ENCODE measurements around the gene ADAP1.
"Not testable (repeated sequence)": the region's sequence is repeated elsewhere in the genome, so short reads cannot be mapped to it uniquely, and the experiment has no call there.

The ADAP1 gene, protein sequence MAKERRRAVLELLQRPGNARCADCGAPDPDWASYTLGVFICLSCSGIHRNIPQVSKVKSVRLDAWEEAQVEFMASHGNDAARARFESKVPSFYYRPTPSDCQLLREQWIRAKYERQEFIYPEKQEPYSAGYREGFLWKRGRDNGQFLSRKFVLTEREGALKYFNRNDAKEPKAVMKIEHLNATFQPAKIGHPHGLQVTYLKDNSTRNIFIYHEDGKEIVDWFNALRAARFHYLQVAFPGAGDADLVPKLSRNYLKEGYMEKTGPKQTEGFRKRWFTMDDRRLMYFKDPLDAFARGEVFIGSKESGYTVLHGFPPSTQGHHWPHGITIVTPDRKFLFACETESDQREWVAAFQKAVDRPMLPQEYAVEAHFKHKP

GRCh38 chr7:954330-955238 is at the start of gene ADAP1:
TSS of gene ADAP1 (minus strand) at chr7:954680. CDS start at chr7:954477, 203 bp downstream.
- peak; percentile 51 for DNase-seq (ENCODE audit: low read depth)

DNA sequence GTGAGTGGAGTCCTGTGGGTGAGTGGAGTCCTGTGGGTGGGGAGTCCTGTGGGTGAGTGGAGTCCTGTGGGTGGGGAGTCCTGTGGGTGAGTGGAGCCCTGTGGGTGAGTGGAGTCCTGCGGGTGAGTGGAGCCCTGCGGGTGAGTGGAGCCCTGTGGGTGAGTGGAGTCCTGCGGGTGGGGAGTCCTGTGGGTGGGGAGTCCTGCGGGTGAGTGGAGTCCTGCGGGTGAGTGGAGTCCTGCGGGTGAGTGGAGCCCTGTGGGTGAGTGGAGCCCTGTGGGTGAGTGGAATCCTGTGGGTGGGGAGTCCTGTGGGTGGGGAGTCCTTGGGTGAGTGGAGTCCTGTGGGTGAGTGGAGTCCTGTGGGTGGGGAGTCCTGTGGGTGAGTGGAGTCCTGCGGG is 48.0 kb upstream of the ADAP1 start:
- not testable (repeated sequence) for DNase-seq (ENCODE audit: low read depth)

GRCh38 chr7:1002026-1002425 is 47.5 kb upstream of the ADAP1 start:
- DNase-seq (ENCODE audit: low read depth) = not testable (repeated sequence)

DNA sequence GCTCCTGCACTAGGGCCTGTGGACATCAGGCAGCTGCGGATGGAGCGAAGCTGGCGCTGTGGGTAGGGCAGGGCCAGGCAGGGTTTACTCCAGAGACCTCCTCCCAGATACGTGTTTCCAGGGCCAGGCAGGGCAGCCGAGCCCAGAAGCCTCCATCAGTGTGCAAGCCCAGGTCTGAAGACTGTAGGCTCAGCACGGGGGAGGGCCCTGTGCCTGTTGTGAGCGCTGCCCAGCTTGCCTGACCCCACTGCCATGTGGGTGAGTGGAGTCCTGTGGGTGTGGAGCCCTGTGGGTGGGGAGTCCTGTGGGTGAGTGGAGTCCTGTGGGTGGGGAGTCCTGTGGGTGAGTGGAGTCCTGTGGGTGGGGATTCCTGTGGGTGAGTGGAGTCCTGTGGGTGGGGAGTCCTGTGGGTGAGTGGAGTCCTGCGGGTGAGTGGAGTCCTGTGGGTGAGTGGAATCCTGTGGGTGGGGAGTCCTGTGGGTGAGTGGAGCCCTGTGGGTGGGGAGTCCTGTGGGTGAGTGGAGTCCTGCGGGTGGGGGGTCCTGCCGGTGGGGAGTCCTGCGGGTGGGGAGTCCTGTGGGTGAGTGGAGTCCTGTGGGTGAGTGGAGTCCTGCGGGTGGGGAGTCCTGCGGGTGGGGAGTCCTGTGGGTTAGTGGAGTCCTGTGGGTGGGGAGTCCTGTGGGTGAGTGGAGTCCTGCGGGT is 46.7 kb upstream of the ADAP1 start:
- DNase-seq (ENCODE audit: low read depth) = not testable (repeated sequence)

DNA sequence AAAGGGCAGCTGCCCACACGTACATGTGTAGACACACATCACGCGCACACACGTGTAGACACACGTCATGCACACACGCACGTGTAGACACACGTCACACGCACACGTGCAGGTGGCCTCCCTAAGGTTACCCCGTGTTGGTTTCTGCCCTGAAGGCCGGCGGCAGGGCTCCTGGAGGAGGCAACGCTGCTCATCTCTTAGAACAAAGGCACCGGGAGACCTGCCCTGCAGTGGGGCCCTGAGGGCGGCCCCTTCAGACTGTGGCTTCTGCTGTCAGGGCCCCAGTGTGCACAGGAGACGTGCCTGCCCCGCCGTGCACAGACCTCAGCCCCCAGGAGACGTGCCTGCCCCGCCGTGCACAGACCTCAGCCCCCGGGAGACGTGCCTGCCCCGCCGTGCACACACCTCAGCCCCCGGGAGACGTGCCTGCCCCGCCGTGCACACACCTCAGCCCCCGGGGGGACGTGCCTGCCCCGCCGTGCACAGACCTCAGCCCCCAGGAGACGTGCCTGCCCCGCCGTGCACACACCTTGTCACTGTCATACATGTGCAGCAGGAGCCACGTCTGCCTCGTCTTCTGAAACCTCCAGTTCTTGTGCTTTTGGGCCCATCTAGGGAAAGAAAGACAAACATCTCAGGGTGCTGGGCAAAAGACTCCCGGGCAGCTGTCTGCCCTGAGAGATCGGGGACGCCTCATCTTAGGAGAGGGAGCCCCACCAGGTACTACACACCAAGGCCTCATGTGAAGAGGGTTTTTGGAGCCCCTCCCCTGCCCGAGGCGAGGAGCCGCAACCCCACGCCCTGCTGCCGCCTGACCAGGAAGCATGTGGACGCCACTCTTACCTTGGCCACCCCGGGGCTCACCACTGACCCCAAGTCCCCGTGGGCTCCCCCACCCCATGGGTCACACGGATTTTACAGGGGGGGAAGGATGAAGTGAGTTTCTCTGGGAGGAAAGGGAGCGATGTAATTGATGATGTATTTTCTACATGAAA is 45.8 kb upstream of the ADAP1 start:
- no peak for DNase-seq (ENCODE audit: low read depth)

GRCh38 chr7:999149-999879 is 44.8 kb upstream of the ADAP1 start:
- no peak for DNase-seq (ENCODE audit: low read depth)

DNA sequence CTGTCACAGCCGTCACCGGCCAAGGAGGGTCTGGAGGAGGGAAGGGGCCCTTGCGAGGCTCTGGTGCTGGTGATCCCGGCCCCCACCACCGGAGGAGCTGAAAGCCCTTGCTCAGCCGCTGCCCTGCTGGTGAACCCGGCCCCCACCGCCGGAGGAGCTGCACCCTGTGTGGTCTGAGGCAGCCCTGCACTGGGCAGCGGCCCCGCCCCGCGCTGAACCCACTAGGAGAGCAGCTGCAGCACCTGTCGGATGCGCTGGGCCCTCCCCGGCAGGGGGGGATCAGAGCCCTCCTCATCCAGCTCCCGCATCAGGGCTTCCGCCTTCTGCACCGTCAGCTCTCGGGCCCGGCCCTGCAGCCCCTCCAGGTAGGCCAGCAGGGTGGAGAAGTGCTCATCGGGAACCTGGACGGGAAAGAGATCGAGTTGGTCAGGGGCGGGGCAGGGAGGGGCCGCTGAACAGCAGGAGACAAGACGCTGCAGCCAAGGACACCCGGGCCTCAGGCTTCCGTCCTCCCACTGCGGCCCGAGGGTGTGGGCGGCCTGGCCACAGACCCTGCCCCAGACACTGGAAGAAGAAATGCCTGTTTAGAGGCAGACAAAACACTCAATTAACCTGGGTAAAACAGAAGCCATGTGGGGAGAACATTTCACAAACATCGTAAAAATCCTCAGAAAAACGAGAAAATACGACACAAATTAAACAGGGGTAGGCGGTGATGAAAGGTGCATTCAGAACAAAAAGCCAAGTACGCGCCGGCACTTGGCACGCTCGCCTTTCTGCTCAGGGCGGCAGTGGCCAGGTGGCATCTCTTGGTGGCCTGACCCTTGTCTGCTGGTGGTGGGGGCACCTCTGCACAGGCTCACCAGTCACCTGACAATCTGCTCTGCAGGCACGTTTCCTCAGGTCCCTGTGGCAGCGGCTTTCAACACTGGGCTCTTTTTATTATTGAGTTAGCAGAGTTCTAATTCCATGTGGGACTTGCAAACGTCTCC is 43.2 kb upstream of the ADAP1 start:
- no peak for DNase-seq (ENCODE audit: low read depth)

DNA sequence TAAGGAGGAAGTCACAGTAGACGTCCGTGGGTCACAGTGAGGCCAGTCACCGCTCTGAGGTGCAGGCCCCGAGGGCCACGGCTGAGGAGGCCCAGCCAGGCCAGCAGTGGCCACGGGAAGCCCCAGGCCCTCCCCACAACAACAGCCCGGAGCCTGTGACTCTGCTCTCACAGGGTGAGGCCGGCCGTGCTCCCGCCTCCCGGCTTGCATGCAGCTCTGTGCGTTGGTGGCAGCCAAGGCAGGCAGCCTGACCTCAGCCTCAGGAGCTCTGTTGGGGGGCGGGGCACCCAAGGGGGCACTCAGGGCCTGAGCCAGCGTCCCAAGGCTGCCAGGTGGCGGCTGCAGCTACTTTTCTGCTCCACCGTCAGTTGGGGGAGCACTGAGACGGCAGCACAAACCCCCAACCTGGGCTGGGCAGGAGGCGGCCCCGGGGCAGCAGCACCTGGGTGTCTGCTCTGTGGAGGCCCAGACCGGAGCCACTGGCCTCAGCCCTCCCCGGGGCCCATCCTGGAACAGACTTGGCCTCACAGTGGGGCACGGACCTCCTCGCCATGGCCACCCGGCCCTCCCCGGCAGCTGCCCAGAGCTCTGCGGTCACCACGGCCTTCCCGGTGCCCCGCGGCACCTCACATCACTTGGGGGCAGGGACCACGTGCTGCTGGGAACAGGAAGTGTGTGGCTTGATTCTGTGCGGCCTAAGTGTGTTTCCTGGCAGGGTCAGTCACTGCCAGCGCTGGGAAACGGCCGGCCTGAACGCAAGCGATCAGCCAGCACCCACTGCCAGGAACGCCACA is 41.8 kb upstream of the ADAP1 start:
- DNase-seq (ENCODE audit: low read depth) = no peak

GRCh38 chr7:995571-995970 is 41.1 kb upstream of the ADAP1 start:
- DNase-seq (ENCODE audit: low read depth) = no peak

DNA sequence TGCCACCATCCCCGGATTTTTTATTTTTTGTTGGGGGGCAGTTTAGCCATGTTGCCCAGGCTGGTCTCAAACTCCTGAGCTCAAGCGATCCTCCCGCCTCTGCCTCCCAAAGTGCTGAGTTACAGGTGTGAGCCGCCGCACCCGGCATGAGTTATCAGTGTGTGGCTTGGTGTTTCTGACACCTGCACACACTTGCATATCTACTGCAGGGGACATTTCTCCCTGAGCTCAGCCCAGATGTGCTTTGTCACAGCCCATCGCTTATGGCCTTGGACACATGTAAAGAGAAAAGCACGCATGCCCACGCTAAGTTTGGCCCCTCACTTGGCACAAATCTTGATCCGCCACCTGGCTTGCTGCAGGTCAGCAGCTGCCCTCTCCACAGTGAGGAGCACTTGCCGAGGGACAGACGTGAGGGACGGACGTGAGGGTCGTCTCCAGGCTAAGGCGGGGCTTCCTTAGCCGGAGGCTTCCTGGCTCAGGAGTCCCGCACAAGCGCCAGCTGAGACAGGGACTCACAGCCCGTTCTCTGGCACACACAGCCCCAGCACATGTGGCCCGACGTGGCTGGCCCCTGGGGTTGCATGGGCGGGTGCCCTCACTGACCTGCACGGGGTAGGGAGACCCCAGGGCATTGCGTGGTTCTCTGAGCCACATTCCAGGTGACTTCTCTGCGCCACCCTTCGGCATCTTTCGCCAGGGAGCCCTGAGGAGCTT is 40.3 kb upstream of the ADAP1 start:
- no peak for DNase-seq (ENCODE audit: low read depth)

GRCh38 chr7:992709-993607 is 38.5 kb upstream of the ADAP1 start:
- DNase-seq (ENCODE audit: low read depth) = peak; percentile 91

GRCh38 chr7:991729-992656 is 37.5 kb upstream of the ADAP1 start:
- no peak for DNase-seq (ENCODE audit: low read depth)

GRCh38 chr7:990933-991728 is 36.7 kb upstream of the ADAP1 start:
- DNase-seq (ENCODE audit: low read depth) = no peak

GRCh38 chr7:990352-990932 is 36.0 kb upstream of the ADAP1 start:
- DNase-seq (ENCODE audit: low read depth) = no peak

Measured in activated T-helper 9 cell treated with anti-CD3 and anti-CD28 coated beads, Interleukin-2, amount 50 U/mL, for 16 hours (primary cell).